HUES64 (cell line): ENCODE measurements around the gene NSUN2.

ENCODE experiments used
- H3K27ac ChIP-seq: 2 replicates; pipeline ENCODE4 v1.7.0; 2013; ENCODE audit warnings: low read depth, low read length, inconsistent platforms
- H3K27me3 ChIP-seq: 2 replicates; pipeline ENCODE4 v1.6.1; 2013; ENCODE audit warnings: mild to moderate bottlenecking, low read length; ENCODE audit not compliant: insufficient read depth
- H3K36me3 ChIP-seq: 2 replicates; pipeline ENCODE4 v1.6.1; 2013; ENCODE audit warnings: mild to moderate bottlenecking, low read length; ENCODE audit not compliant: insufficient read depth
- H3K4me1 ChIP-seq: 2 replicates; pipeline ENCODE4 v1.6.1; 2013; ENCODE audit warnings: mild to moderate bottlenecking, low read length, moderate library complexity; ENCODE audit not compliant: insufficient read depth
- H3K4me3 ChIP-seq: 2 replicates; pipeline ENCODE4 v1.5.1; 2013; ENCODE audit warnings: mild to moderate bottlenecking, low read length, moderate library complexity
- H3K9ac ChIP-seq: 2 replicates; pipeline ENCODE4 v1.6.1; 2013; ENCODE audit warnings: mild to moderate bottlenecking, low read depth, low read length
- H3K9me3 ChIP-seq: 2 replicates; pipeline ENCODE4 v1.6.1; 2013; ENCODE audit warnings: low read depth, low read length; ENCODE audit not compliant: insufficient read depth
- WGBS: fragments of 150-250, 120-280 bp; methylation state at CpG from one replicate; pipeline ENCODE4 v1.1.7; 2013; ENCODE audit warnings: missing lambda C conversion rate; 5-methylcytosine and 5-hydroxymethylcytosine counted together

The NSUN2 gene

DNA sequence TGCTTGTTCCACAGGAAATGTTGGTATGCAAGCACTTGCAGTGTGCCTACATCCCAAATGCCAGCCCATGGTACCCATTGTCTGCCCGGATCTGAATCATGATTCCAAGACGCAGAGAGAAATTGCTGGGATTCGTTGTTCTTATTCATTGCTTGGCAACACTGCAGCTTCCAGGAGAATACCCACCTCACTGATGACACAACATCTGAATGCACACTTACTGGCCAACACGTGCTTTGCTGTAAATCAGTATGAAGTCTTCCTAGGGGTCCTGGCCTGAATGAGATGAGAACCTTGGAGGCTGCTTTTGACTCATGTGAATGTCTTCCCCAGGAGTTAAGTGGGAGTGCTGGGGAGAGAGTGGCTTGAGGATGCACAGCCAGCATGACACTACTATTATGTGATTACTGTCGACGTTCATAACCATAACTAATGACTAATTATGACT is 12.0 kb upstream of the NSUN2 start:
- H3K4me1 ChIP-seq: peaks cover 10% of the 10 kb centered on the region
- H3K27me3 ChIP-seq: no peaks in the 10 kb centered on the region
- no peaks in the 10 kb centered on the region for H3K9me3 ChIP-seq
- no peak overlapping the region for H3K4me3 ChIP-seq
- no peak overlapping the region for H3K27ac ChIP-seq
- H3K36me3 ChIP-seq: peaks cover 11% of the 10 kb centered on the region
- no peak overlapping the region for H3K9ac ChIP-seq
- WGBS: 91% methylated on average over 6 of the region's 6 CpGs

DNA sequence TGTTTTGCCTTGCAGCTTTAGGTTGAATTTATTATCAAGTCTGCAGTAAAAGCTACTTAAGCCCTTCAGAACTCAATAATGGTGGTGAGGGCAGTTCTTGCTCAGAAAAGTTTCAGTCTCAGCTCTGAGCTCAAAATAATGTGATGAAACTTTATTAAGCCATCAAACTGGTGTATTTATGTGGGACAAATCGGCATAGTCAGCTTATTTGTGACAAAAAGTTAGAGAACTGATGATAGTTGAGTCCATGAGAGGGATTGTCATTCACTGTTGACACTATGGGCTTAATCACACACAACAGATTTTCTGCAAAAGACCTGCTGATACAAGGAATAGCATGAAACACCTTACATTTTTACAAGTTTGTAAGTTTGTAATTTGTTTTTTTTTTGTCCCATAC is 9.8 kb upstream of the NSUN2 start:
- WGBS: 88% methylated on average over 1 of the region's 1 CpG

DNA sequence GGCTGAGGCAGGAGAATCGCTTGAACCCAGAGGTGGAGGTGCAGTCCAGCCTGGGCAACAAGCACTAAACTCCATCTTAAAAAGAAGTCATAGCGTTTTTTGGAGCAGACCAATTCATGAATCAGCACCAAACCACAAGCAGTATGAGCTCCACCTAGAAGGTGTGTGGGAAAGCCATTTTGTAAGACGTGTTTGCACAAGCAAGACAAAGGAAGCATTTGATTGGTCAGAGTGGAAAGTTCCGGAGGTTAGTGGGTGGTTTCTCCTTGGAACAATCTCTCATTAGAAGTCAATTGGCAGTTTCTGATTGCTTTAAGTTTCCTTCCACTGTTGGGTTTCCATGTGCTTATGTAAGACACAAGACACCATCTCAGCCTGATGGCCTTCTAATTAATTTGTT is 5.4 kb upstream of the NSUN2 start:
- Histone ChIP-seq H3K27ac (no peak overlapping the region), H3K4me1 (peaks cover 7% of the 10 kb centered on the region; the same call in 1 of the 2 replicates), H3K36me3 (peaks cover 8% of the 10 kb centered on the region; the same call in 1 of the 2 replicates), H3K9me3 (no peaks in the 10 kb centered on the region), H3K4me3 (no peak overlapping the region), H3K9ac (no peak overlapping the region), H3K27me3 (no peaks in the 10 kb centered on the region)
- WGBS: 91% methylated on average over 4 of the region's 4 CpGs

More for the DNA sequence above, 9.8 kb upstream of the NSUN2 start:
- Histone ChIP-seq H3K27me3 (no peaks in the 10 kb centered on the region), H3K4me1 (no peaks in the 10 kb centered on the region), H3K9me3 (no peaks in the 10 kb centered on the region), H3K4me3 (no peak overlapping the region), H3K27ac (no peak overlapping the region), H3K9ac (no peak overlapping the region), H3K36me3 (peaks cover 14% of the 10 kb centered on the region)

DNA sequence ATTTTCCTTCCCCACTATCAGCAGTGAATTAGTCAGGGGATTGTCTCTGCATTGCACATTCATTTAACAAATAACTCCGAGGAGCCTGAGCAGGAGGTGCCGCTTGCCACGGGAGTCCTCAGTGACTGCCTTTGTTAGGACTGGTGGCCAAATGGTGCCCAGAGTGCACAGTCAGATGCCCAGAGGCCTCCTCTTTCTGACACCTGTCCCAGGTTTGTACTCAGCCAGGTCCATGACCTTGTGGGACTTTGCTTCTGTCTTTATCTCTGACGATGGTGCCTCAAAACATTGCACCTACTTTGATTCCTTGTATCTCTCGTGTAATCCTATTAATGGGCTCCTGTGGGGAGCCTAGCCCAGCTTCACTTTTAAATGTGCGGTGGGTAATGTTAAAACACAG is 4.7 kb upstream of the NSUN2 start:
- Histone ChIP-seq H3K27me3 (no peaks in the 10 kb centered on the region), H3K4me3 (no peak overlapping the region), H3K27ac (no peak overlapping the region), H3K9ac (no peak overlapping the region), H3K4me1 (peaks cover 7% of the 10 kb centered on the region; the same call in 1 of the 2 replicates), H3K9me3 (no peaks in the 10 kb centered on the region), H3K36me3 (peaks cover 8% of the 10 kb centered on the region; the same call in 1 of the 2 replicates)
- WGBS: 92% methylated on average over 6 of the region's 6 CpGs

DNA sequence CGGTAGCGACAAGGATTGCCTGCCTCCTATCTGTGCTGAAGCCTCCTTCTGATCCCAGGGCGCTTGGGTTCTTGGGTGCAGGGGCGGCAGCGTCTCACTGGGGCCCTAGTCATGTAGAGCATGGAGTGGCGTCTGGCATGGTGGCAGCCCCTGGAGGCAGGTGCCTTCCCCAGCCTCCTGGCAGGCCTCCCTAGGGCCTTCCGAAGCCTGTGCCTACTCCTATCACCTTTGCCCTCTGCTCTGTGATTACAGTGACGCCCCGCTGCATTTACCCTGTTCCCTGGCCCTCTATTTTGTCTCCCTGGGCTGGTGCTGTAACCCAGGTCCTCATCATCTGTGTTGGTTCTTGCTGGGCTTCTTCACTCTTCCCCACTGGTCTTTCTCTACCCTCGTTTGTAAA is 4.2 kb upstream of the NSUN2 start:
- H3K27ac ChIP-seq: no peak overlapping the region
- H3K36me3 ChIP-seq: peaks cover 8% of the 10 kb centered on the region; the same call in 1 of the 2 replicates
- H3K9me3 ChIP-seq: no peaks in the 10 kb centered on the region
- H3K4me3 ChIP-seq: no peak overlapping the region
- no peaks in the 10 kb centered on the region for H3K27me3 ChIP-seq
- H3K4me1 ChIP-seq: peaks cover 7% of the 10 kb centered on the region; the same call in 1 of the 2 replicates
- WGBS: 93% methylated on average over 10 of the region's 10 CpGs
- H3K9ac ChIP-seq: no peak overlapping the region

DNA sequence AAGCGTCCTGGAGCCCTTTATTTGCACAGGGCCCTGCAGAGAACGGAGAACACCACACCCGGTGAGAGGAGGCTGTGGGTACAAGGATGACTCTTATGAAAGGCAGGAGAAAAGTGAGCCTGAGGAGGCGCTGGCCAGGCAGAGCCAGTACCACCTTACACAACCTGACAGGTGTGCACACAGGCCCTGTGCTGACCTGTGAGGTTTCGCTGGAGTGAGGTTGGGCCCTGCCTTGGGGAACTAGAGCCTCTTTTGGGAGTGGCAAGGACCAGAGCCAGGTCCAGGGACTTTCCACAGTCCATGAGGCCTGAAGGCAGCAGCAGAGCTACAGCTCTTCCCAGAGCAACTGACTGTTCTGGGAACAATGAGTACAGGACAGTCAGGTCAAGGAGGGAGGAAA is 3.4 kb upstream of the NSUN2 start:
- Histone ChIP-seq H3K27me3 (no peaks in the 10 kb centered on the region), H3K27ac (no peak overlapping the region), H3K4me1 (peaks cover 12% of the 10 kb centered on the region; the same call in 1 of the 2 replicates), H3K36me3 (peaks cover 14% of the 10 kb centered on the region), H3K9ac (no peak overlapping the region), H3K9me3 (no peaks in the 10 kb centered on the region), H3K4me3 (no peak overlapping the region)
- WGBS: 94% methylated on average over 5 of the region's 5 CpGs

DNA sequence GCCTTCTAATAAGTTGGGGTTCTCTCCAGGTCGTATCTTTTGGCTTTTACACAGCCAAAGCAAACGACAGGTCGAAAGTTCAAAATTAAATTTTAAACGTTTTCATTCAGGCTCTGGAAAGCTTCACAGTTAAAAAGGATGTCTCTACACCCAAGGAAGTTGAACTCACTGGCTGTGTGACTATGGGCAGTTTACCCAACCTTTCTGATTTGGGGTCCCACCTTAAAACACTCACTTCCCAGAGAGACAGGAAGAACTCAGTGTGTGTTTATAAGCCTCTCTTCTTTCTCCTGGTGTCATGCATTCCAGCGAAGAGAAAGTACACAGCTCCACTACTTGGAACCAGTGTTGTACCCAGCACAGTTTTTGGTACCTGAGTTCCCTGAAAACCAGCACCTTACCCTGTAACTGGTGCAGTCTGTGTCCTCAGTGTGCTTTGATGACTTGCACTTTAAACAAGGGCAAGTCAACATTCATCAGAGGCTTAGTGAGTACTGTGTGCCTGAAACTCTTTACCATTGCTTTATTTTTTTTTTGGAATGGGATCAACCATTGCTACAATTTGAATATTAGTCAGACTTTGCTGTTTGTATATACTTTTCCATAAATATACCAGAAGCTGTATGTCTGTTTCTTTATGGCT is 2.1 kb upstream of the NSUN2 start:
- H3K9me3 ChIP-seq: no peaks in the 10 kb centered on the region
- H3K4me3 ChIP-seq: peak overlapping the region; percentile 98
- no peak overlapping the region for H3K27ac ChIP-seq
- peaks cover 25% of the 10 kb centered on the region for H3K36me3 ChIP-seq
- peaks cover 12% of the 10 kb centered on the region; the same call in 1 of the 2 replicates for H3K4me1 ChIP-seq
- WGBS: 72% methylated on average over 5 of the region's 5 CpGs
- peak overlapping the region; percentile 41; the same call in 1 of the 2 replicates for H3K9ac ChIP-seq
- no peaks in the 10 kb centered on the region for H3K27me3 ChIP-seq

DNA sequence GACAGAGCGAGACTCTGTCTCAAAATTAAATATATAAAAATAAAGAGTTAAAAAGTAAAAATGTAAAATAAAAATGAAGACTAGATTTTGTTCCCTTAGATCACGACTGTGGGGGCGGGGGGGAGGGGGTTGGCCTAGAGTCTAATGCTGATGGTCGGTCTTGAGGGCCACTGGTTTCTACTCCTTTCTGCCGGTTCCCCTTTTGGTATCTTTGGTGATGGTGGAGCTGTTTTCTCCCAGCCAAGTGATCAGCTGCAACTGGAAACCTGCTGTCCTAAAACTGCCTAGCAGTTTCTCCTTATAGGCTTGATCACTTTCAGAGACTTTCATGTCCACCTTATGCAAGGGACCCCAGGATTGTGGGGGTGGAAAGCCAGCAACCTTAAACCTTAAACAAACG is 1.5 kb upstream of the NSUN2 start:
- H3K36me3 ChIP-seq: peaks cover 29% of the 10 kb centered on the region
- no peaks in the 10 kb centered on the region for H3K27me3 ChIP-seq
- no peaks in the 10 kb centered on the region for H3K9me3 ChIP-seq
- no peak overlapping the region for H3K27ac ChIP-seq
- H3K4me3 ChIP-seq: peak overlapping the region; percentile 98
- WGBS: 6% methylated on average over 5 of the region's 6 CpGs
- H3K4me1 ChIP-seq: peaks cover 12% of the 10 kb centered on the region; the same call in 1 of the 2 replicates
- peak overlapping the region; percentile 95; the same call in 1 of the 2 replicates for H3K9ac ChIP-seq

DNA sequence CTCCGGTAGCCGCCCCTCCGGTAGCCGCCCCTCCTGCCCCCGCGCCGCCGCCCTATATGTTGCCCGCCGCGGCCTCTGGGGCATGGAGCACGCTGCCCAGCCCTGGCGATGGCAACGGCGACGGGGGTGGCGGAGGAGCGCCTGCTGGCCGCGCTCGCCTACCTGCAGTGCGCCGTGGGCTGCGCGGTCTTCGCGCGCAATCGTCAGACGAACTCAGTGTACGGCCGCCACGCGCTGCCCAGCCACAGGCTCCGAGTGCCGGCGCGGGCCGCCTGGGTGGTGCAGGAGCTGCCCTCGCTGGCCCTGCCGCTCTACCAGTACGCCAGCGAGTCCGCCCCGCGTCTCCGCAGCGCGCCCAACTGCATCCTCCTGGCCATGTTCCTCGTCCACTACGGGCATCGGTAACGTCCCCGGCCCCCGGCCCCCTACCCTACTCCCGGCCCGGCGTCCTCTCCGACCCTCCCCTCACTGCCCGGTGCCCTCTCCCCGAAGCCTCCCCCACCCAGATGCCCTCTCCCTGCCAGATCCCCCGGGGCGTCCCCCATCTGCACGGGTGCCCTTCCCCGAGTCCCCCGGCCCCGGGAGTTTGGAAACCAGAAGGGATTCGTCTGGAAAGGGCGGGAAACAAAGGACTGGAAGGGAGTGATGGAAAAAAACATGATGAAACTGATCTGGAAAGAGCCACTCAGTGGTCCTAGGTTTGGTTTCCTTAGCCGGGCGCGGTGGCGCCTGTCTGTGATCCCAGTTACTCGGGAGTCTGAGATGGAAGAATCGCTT is 813 bp upstream of the NSUN2 start:
- H3K27me3 ChIP-seq: no peaks in the 10 kb centered on the region
- no peaks in the 10 kb centered on the region for H3K9me3 ChIP-seq
- H3K27ac ChIP-seq: peak overlapping the region; percentile 34; the same call in 1 of the 2 replicates
- peak overlapping the region; percentile 95 for H3K9ac ChIP-seq
- peaks cover 12% of the 10 kb centered on the region; the same call in 1 of the 2 replicates for H3K4me1 ChIP-seq
- peak overlapping the region; percentile 98 for H3K4me3 ChIP-seq
- peaks cover 35% of the 10 kb centered on the region for H3K36me3 ChIP-seq
- WGBS: under 1% methylated on average over 75 of the region's 75 CpGs

DNA sequence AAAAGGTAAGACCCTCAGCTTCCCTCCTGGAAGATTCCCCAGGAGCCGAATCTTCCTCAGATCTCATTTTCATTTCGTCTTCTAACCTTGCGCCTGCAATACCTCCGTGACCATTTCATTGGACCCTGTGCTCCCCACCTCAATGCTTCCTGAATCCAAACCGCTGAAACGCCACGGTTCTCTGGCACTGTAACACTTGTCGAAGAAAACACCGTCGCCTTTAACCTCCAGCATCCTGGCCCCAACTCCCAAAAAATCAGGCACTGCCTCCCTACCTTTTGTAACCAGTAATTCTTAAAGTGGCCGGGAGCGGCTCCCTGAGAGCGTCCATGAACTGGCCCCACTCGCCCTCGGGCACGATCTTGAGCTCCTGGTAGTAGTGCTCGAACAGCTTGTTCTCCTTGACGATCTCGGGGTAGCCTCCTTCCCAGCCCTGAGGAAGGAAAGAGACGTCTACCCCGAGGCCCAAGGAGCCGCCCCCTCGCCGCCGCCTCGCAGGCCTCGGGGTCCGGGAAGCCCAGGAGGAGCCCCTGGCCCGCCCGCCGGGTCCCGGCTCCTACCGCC is 438 bp downstream of the NSUN2 start:
- WGBS: 2% methylated on average over 33 of the region's 33 CpGs
- Histone ChIP-seq H3K9ac (peak overlapping the region; percentile 95), H3K27ac (peak overlapping the region; percentile 84), H3K36me3 (peaks cover 45% of the 10 kb centered on the region), H3K9me3 (no peaks in the 10 kb centered on the region), H3K4me1 (peaks cover 12% of the 10 kb centered on the region; the same call in 1 of the 2 replicates), H3K4me3 (peak overlapping the region; percentile 98), H3K27me3 (no peaks in the 10 kb centered on the region)

DNA sequence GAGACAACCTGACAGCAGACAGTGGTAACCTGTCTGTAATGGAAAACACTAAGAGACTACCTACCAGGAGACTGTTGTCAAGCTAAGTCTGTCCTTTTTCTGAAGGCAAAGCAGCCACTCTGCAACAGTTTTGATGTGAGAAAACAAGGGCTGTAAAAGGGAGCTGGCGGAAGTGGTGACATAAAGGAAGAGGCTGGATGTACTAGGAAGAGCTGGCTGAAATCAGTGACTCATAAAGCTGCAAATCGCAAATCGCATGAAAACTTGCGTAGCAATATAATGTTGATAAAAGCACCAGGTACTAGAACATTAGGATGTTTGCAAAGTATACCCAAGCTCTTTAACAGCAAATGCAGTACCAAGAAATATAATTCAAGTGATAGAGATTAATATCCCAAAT is 1.4 kb downstream of the NSUN2 start:
- peak overlapping the region; percentile 95; the same call in 1 of the 2 replicates for H3K9ac ChIP-seq
- peaks cover 55% of the 10 kb centered on the region for H3K36me3 ChIP-seq
- H3K27ac ChIP-seq: no peak overlapping the region
- H3K4me1 ChIP-seq: peaks cover 12% of the 10 kb centered on the region; the same call in 1 of the 2 replicates
- H3K27me3 ChIP-seq: no peaks in the 10 kb centered on the region
- peak overlapping the region; percentile 98 for H3K4me3 ChIP-seq
- no peaks in the 10 kb centered on the region for H3K9me3 ChIP-seq
- over 99% methylated on average over 4 of the region's 4 CpGs for WGBS
